K562 (cell line): ENCODE results near the gene BACE2. TPM values are rescaled to one million over a fixed set of nuclear protein-coding genes. Genes with fewer than 3 reads are reported as not detected.

Experiments used
- CXXC5 ChIP-seq: fragments of 250-450 bp; sonication (Bioruptor Pico); IDR thresholded peaks from 2 replicates; pipeline ENCODE4 v1.8.0; 2022; ENCODE audit warnings: inconsistent platforms, mild to moderate bottlenecking, moderate library complexity
- OTX1 ChIP-seq: fragments of 450-650 bp; formaldehyde crosslinking; IDR thresholded peaks from 2 replicates; pipeline ENCODE4 v1.4.0; 2022; ENCODE audit warnings: mild to moderate bottlenecking
- RAD51 ChIP-seq: fragments of 450-650 bp; IDR thresholded peaks from 2 replicates; pipeline ENCODE4 v1.7.1; 2016; ENCODE audit warnings: low read depth, mild to moderate bottlenecking, borderline replicate concordance
- TBL1XR1 ChIP-seq, 2 experiments: IDR thresholded peaks; 2 replicates each; pipeline ENCODE4 v1.6.1; 2012; ENCODE audit warnings: improper control_type of control experiment in 2 of 2, low read length in 2 of 2, mild to moderate bottlenecking in 1 of 2
- polyA plus RNA-seq, 8 experiments: library from polyadenylated mRNA; depleted of rRNA in 4 of 8; stranded (reverse) in 5 of 8; unstranded in 3 of 8; fragments of >200 nt; fragmentation: Nextera tagmentation in 2 of 8; fragmentation: Illumina TruSeq in 1 of 8; extraction: Ambion mirVana in 2 of 8; extraction: Trizol in 1 of 8; gene quantifications; 2 replicates each; pipeline versions ENCODE4 v1.2.1 to v1.2.3, GENCODE V29; 2011 to 2014; ENCODE audit warnings: inconsistent platforms in 1 of 8, missing spikeins in 1 of 8
- total RNA-seq, 7 experiments: library from RNA; depleted of rRNA in 6 of 7; stranded (reverse); fragments of >200 nt in 6 of 7; fragmentation: Illumina TruSeq in 2 of 7; extraction: Trizol in 2 of 7; gene quantifications; 2 replicates each; pipeline versions ENCODE4 v1.2.1 to v1.2.3, GENCODE V29; 2011 to 2021; ENCODE audit warnings: low replicate concordance in 1 of 7
- TF ChIP-seq, protein P1 (sequence below): sonication (generic); formaldehyde crosslinking; IDR thresholded peaks from 2 replicates; pipeline ENCODE4 v1.8.0; 2022; ENCODE audit warnings: mild to moderate bottlenecking, low read depth, missing genetic modification reagents
- TF ChIP-seq, protein P2 (sequence below): sonication (generic); formaldehyde crosslinking; IDR thresholded peaks from 2 replicates; pipeline ENCODE4 v1.8.0; 2022; ENCODE audit warnings: missing genetic modification reagents, mild to moderate bottlenecking, borderline replicate concordance
- TF ChIP-seq, protein P3 (sequence below), 3 experiments: fragments of 200-800 bp in 1 of 3; fragments of 250-450 bp in 1 of 3; fragments of 450-650 bp in 1 of 3; sonication (Bioruptor Pico) in 1 of 3; sonication (Bioruptor generic) in 1 of 3; formaldehyde crosslinking in 1 of 3; IDR thresholded peaks; 2 replicates each; pipeline versions ENCODE4 v1.6.1 to v1.8.0; 2016 to 2022; ENCODE audit warnings: mild to moderate bottlenecking in 2 of 3, missing genetic modification characterization in 2 of 3, missing compliant biosample characterization in 1 of 3, moderate library complexity in 1 of 3
- TF ChIP-seq, protein P4 (sequence below): sonication (generic); formaldehyde crosslinking; IDR thresholded peaks from 2 replicates; pipeline ENCODE4 v1.8.1; 2023; ENCODE audit warnings: mild to moderate bottlenecking, missing genetic modification reagents, moderate library complexity
- TF ChIP-seq, protein P5 (sequence below), 2 experiments: fragments of 450-650 bp; formaldehyde crosslinking in 1 of 2; IDR thresholded peaks; 2 replicates each; pipeline versions ENCODE4 v1.4.0 to v1.6.1; 2014 to 2020; ENCODE audit warnings: mild to moderate bottlenecking in 2 of 2, borderline replicate concordance in 1 of 2, low read depth in 1 of 2

The BACE2 gene
- total and polyA plus RNA-seq, 9 of the 15 experiments (the other 6 are each of a cell fraction or from before 2014, with no cell fraction given) = 0.05 to 0.24 (median 0.15) TPM; not detected in 2

DNA sequence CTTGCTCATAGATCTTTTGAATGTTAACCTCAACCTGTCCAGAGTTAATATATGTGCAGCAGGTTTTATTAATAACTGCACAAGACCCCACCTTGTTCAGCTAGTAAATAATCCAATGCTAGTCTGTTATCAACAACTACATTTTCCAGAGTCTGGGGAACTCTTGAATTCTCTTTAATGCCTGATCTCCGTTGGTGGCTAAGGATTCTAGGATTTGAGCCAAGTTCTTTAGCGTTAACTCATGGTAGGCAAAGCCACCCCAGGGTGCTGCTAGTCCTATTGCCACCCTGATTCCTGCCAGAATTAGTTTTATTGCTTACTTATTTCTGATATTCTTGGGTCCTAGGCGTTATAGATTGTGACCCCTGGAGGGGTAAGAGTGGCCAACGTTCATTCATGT, 12.8 kb downstream of the BACE2 start (continued):
- TF ChIP-seq, protein P1, sequence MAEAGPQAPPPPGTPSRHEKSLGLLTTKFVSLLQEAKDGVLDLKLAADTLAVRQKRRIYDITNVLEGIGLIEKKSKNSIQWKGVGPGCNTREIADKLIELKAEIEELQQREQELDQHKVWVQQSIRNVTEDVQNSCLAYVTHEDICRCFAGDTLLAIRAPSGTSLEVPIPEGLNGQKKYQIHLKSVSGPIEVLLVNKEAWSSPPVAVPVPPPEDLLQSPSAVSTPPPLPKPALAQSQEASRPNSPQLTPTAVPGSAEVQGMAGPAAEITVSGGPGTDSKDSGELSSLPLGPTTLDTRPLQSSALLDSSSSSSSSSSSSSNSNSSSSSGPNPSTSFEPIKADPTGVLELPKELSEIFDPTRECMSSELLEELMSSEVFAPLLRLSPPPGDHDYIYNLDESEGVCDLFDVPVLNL = no peak
- no peak for TF ChIP-seq CXXC5 (CRISPR knock-in tag)
- TF ChIP-seq, protein P2, sequence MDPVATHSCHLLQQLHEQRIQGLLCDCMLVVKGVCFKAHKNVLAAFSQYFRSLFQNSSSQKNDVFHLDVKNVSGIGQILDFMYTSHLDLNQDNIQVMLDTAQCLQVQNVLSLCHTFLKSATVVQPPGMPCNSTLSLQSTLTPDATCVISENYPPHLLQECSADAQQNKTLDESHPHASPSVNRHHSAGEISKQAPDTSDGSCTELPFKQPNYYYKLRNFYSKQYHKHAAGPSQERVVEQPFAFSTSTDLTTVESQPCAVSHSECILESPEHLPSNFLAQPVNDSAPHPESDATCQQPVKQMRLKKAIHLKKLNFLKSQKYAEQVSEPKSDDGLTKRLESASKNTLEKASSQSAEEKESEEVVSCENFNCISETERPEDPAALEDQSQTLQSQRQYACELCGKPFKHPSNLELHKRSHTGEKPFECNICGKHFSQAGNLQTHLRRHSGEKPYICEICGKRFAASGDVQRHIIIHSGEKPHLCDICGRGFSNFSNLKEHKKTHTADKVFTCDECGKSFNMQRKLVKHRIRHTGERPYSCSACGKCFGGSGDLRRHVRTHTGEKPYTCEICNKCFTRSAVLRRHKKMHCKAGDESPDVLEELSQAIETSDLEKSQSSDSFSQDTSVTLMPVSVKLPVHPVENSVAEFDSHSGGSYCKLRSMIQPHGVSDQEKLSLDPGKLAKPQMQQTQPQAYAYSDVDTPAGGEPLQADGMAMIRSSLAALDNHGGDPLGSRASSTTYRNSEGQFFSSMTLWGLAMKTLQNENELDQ (CRISPR knock-in tag) = no peak
- TF ChIP-seq RAD51 = no peak
- TF ChIP-seq, protein P3, sequence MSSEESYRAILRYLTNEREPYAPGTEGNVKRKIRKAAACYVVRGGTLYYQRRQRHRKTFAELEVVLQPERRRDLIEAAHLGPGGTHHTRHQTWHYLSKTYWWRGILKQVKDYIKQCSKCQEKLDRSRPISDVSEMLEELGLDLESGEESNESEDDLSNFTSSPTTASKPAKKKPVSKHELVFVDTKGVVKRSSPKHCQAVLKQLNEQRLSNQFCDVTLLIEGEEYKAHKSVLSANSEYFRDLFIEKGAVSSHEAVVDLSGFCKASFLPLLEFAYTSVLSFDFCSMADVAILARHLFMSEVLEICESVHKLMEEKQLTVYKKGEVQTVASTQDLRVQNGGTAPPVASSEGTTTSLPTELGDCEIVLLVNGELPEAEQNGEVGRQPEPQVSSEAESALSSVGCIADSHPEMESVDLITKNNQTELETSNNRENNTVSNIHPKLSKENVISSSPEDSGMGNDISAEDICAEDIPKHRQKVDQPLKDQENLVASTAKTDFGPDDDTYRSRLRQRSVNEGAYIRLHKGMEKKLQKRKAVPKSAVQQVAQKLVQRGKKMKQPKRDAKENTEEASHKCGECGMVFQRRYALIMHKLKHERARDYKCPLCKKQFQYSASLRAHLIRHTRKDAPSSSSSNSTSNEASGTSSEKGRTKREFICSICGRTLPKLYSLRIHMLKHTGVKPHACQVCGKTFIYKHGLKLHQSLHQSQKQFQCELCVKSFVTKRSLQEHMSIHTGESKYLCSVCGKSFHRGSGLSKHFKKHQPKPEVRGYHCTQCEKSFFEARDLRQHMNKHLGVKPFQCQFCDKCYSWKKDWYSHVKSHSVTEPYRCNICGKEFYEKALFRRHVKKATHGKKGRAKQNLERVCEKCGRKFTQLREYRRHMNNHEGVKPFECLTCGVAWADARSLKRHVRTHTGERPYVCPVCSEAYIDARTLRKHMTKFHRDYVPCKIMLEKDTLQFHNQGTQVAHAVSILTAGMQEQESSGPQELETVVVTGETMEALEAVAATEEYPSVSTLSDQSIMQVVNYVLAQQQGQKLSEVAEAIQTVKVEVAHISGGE (CRISPR knock-in tag; IDR thresholded peaks at IDR 0.05) = no peak
- TF ChIP-seq, protein P4, sequence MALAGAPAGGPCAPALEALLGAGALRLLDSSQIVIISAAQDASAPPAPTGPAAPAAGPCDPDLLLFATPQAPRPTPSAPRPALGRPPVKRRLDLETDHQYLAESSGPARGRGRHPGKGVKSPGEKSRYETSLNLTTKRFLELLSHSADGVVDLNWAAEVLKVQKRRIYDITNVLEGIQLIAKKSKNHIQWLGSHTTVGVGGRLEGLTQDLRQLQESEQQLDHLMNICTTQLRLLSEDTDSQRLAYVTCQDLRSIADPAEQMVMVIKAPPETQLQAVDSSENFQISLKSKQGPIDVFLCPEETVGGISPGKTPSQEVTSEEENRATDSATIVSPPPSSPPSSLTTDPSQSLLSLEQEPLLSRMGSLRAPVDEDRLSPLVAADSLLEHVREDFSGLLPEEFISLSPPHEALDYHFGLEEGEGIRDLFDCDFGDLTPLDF (CRISPR knock-in tag) = no peak
- TF ChIP-seq, protein P5, sequence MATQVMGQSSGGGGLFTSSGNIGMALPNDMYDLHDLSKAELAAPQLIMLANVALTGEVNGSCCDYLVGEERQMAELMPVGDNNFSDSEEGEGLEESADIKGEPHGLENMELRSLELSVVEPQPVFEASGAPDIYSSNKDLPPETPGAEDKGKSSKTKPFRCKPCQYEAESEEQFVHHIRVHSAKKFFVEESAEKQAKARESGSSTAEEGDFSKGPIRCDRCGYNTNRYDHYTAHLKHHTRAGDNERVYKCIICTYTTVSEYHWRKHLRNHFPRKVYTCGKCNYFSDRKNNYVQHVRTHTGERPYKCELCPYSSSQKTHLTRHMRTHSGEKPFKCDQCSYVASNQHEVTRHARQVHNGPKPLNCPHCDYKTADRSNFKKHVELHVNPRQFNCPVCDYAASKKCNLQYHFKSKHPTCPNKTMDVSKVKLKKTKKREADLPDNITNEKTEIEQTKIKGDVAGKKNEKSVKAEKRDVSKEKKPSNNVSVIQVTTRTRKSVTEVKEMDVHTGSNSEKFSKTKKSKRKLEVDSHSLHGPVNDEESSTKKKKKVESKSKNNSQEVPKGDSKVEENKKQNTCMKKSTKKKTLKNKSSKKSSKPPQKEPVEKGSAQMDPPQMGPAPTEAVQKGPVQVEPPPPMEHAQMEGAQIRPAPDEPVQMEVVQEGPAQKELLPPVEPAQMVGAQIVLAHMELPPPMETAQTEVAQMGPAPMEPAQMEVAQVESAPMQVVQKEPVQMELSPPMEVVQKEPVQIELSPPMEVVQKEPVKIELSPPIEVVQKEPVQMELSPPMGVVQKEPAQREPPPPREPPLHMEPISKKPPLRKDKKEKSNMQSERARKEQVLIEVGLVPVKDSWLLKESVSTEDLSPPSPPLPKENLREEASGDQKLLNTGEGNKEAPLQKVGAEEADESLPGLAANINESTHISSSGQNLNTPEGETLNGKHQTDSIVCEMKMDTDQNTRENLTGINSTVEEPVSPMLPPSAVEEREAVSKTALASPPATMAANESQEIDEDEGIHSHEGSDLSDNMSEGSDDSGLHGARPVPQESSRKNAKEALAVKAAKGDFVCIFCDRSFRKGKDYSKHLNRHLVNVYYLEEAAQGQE (IDR thresholded peaks at IDR 0.05; ENCODE audit: borderline replicate concordance) = no peak
- TF ChIP-seq, protein P5 (CRISPR knock-in tag; IDR thresholded peaks at IDR 0.05; ENCODE audit: low read depth) = no peak
- TF ChIP-seq TBL1XR1 (IDR thresholded peaks at IDR 0.05; ENCODE audit: low read length in 2 of 2) = no peak
- no peak for TF ChIP-seq OTX1 (CRISPR knock-in tag)
